Measurements from ENCODE around the gene MRAP2.

MRAP2 gene, protein sequence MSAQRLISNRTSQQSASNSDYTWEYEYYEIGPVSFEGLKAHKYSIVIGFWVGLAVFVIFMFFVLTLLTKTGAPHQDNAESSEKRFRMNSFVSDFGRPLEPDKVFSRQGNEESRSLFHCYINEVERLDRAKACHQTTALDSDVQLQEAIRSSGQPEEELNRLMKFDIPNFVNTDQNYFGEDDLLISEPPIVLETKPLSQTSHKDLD

DNA sequence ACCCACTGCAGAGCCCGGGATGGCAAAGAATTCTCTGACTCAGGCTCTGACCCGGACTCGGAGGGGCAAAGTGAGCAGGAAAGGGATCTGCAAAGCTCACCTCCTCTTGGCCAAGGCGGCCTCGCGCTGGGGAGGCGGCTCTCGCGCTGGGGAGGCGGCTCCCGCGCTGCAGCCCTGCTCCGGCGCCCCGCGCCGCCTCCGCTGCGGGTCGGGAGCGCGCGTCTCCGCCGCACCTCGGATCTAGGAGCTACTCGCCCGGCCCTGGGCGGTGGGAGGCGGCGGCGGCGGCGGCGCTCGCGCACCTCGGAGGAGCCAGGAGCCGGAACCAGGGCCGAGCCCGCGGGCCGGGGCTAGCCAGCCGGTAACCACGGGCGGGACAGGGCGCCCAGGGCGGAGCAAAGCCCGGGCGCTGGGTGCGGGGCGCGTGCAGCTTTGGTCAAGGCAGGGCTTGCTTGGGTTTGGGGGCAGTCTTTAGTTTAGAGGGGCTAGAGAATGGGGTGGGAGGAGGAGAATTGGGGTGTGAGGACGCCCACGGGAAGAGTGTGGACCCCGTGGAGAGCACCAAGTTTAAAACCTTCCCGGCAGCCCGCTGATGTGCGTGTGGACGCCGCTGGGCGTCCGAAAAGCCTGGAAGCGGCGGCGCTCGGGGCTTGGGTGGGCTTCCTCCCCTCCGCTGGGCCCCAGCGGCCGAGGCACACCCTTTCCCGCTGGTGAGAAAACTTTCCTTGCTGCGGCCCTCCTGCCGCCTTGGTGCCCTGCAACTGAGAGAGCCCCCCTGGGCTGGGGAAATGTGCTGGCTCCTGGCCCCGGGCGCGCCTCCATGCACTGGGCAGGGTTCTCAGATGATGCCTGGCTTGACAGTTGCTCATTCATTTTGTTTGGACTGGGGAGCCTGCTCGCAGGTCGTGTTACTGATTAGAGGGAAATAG is at the start of gene MRAP2:
TSS of gene MRAP2 (plus strand) at position 250 of the 929 bp plus-strand sequence. CDS start 21,547 bp downstream, outside the sequence.
- no peak for DNase-seq (ENCODE audit: low spot score)

DNA sequence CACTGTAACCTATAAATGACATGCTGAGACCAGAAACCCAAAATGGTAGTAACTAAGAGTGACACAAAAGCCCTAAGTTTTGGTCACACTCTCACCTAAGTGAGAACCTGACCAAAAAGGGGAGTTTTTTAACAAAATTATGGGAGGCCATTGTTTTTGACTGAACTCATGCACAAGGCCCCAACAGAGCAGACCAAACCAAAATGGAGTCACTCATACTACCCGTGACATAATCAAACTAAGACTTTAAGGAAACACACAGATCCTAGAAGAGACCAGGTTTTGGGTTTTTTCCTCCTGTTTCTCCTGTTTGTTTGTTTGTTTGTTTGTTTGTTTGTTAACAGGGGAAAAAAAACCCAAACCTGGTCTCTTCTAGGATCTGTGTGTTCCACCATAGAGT is 49.2 kb upstream of the MRAP2 start:
- no peak for DNase-seq (ENCODE audit: low spot score)

DNA sequence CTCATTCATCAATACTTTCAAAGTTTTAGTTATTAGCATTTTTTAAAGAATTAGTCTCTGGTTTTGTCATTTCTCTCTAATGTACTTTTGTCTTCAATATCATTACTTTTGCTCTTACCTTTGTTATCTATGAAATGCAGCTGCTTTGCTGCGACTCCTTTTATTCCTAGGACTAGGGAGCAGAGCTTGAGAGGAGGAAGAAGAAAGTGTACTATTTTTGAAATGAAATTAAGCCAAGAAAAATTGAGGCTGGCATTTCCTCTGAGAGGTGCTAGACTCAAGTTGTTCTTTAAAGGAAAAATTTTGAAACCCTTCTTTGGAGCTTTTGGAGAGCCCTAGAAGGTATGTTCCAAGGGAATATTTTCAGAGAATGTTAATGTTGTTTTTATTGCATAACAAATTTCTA is 48.3 kb upstream of the MRAP2 start:
- DNase-seq (ENCODE audit: low spot score): no peak

DNA sequence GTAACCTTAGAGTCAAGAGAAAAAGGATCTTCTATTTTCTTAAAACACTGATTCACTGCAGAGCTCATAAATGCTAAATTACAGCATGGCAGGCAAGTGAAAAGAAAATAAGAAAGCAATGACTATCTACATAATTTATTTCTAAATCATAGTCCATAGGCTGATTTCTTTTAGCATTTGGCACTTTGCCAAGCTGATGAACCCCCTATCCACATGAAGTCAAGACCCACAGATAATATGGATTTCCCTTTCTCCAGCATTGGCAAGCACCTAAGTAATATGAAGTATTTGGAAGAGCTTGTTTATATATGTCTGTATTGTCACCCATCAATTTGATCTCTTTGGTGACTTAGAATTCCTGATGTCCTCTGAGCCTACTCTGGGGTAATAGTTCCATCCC is 47.9 kb upstream of the MRAP2 start:
- DNase-seq (ENCODE audit: low spot score): no peak

DNA sequence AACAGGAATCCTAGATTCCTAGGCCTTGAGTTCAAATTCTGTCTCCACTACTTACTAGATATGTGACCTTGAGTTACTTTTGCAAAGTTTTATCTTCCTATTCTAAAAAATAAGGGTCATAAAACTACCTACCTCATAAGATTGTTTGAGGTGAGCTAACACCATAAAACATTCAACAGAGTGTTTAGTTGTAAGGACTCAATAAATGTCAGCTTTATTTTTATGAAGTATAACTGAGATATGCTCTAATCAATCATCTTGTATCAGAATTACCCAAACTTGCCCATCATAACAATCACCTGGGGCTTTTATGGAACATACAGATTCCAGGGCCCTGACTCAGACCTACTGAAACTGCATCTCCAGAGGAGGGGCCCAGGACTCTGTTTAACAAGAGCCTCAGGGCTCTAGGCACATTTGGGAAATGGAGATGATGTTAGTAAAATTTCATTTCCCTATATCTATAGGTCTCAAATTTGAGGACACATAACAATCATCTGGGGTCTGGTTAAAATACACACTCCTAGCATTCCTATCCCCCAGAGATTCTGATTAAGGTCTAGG is 35.5 kb upstream of the MRAP2 start:
- no peak for DNase-seq (ENCODE audit: low spot score)

DNA sequence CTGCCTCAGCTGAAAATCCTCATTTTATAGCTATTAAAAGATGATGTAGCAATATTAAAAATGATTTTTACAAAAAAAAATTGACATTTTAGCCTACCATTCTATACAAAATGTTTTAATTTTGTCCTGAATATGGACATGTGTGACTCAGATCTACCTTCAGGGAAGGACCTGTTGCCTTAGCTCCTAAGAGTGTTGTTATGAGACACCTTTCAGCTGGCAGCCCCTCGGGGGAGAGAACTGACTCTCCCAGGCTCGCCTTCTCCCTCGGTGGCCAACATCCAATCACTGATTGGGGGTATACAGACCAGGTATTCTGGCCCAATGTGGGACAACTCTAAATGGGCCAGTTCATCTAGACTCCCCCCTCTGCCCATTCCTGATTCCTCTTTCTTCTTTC is 32.5 kb upstream of the MRAP2 start:
- DNase-seq (ENCODE audit: low spot score): no peak

DNA sequence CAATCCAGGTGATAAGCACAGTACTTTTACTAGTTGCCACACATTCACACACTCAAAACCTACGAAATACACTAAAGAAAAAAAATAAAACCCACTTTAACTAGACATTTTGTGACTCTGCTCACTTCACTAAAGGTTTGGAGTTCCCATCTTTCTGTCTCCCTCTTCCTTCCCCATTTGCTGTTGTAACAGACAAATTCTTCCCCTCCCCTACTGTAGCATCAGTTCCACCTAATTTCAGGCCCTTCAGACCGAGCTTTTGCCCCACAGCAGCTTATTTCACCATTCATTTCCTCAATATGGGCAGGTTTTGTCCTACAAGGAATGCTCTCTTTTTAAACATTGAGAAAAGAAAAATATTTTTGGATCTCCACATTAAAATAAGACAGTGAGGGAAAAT is 31.3 kb upstream of the MRAP2 start:
- no peak for DNase-seq (ENCODE audit: low spot score)

DNA sequence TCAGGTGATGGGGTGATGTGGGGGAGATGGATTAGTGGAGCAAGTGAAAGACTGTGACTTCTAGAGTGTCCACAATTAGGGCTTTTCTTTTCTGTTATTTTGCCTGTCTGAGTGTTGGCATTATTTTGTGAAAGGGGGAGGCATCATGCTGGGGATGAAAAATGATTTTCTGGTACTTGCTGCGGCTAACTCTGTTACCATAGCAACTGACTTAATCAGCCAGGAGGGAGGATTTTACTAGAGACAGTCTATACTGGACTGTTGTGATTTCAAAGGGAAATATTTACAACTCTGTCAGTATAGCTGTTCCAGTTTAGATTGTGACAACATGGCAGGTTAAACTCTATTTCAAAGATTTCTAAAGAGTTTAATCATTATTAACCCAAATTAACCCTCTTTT is 30.4 kb upstream of the MRAP2 start:
- DNase-seq (ENCODE audit: low spot score): no peak

DNA sequence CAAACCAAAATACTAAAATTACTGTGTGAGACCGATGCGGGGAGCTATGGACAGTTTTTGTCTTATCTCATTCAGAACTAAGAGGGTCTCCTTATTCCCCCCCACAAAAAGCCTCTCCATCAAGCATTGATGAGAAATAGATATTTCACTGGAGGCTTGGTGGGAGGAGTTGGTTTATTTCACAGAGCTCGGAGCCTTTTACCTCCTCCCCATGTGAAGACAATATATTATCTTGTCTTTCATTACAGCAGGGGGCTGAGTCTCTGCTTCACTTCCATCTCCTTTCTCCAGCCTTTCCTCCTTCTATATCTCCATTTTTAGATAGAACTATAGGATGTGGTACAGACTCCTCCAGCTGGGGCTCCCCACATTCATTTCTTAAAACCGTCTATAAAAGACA is 29.9 kb upstream of the MRAP2 start:
- no peak for DNase-seq (ENCODE audit: low spot score)

DNA sequence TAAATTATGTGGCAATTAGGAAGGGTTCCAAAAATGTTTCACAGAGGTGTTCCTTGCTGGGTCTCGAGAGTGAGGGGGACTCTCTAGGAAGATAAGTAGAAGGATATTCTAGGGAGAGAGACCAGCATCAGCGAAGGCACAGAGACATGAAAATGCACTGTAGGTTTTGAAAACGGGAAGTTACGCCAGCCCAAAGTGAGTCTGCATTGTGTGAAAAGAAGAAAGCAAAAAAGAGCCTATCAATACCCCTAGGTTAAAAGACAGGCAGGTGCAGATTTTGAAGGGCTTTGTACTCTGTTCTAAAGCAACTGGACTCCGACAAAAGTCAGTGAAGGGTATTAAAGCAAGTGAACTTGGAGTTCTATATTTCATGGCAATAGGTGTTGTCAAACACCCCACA is 25.7 kb upstream of the MRAP2 start:
- DNase-seq (ENCODE audit: low spot score): no peak

DNA sequence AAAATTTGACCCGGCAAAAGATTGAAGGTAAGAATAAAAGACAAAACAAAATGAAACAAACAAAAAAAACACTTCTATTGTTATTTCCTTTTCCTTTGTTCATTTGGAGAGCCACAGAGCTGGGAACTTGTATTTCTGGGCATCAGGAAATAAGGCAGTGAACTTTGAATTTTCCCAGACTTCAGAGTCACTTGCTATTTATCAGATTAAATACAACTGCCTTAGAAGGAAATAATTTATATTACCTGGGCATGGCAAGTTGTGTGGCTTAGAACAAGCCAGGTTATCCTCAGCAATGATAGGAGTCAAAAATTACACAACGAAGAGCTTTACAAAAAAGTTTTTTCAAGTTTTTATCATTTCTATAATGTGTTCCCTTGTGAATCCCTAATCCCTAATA is 20.2 kb upstream of the MRAP2 start:
- DNase-seq (ENCODE audit: low spot score): no peak

DNA sequence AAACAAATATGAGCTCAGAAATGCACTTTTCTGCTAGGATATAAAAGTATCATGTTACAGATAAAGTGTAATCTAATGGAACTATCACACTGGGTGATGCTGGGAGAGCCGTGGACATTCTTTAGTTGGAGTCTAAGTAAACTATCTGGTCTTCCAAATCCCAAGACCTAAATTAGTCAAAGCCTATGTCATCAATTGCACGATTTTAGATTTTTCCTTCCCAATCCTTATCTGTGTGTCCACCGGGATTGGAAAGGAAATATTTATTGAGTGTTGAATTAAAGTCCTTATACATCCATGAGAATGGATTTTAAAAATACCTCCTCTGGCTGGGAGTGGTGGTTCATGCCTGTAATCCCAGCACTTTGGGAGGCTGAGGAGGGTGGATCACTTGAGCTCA is 19.6 kb upstream of the MRAP2 start:
- DNase-seq (ENCODE audit: low spot score): no peak

DNA sequence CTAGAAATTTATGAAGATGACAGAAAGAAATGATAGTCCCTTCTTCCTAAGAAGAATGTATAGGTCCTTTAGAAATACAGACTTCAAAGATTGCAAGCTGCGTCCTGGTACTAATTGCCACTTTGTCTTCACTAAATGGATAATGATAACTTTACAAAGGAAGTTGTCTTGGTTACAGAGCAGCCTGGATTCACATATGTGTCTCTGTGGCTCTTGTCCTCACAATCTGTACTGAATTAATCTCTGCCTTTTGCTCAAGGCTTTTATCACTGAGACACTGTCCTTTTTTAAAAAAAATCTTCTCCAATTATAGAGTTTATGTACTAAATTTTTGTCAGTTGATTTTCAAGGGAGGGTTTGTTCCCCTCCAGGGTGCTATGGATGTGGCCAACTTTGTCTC is 17.5 kb upstream of the MRAP2 start:
- no peak for DNase-seq (ENCODE audit: low spot score)

DNA sequence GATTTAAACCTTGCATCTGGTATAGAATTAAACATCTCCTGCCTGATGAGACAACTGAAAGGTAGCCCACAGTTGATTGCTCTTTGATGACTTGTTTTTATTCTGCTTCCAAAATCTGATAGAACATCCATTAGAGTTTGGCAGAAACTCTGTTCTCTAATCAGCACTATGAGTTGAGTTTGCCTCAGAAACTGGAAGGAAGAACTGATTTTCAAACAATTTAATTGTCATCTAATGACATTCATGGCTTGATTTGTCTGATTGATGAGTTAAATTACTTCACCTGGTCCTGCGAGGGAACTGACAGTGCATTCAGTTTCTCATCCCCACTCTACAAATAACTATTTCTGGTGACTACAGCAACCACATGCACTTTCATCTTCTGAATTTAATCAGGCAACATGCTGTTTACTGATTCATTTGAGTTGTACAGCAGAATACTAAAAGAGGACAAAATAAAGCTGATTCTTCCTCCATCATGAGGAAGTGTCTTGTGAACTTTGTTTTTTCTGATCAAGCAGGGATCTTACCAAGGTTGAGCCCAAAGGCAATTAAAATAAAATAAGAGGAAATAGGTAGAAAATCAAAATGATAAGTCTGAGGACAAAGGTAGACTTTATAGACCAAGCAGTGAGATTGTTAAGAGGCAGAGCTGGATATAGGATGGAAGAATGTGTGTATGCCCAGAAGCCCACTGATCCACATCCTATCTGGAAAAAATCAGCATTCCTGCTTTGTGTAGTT is 15.7 kb upstream of the MRAP2 start:
- DNase-seq (ENCODE audit: low spot score): peak; percentile 27

DNA sequence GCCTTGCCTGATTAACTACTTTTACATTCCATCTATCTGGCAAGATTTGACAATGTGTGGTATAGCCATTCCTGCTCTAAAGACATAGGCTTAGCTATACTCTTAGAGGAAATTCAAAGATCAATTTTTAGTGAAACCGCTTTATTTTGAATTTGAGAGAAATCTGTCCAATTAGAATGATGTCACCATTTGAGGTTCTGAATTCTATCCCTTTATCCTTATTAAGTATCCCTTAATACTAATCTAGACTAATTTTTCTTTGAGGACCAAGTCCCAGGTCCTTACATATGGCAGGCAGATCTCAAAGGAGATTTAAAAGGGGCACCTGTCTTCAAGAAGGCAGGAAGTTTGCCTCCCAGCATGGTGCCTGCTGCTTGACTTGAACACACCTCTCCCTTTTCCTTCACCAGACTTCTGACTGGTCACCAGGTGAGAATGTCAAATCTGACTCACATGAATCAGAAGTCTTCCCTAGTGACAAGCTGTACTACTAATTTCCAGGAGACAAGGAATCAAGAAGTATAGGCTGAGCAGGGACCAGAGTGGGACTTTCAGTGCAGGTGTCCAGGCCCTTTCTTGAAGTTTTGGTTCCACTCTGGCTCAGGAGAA is 15.0 kb upstream of the MRAP2 start:
- DNase-seq (ENCODE audit: low spot score): no peak

DNA sequence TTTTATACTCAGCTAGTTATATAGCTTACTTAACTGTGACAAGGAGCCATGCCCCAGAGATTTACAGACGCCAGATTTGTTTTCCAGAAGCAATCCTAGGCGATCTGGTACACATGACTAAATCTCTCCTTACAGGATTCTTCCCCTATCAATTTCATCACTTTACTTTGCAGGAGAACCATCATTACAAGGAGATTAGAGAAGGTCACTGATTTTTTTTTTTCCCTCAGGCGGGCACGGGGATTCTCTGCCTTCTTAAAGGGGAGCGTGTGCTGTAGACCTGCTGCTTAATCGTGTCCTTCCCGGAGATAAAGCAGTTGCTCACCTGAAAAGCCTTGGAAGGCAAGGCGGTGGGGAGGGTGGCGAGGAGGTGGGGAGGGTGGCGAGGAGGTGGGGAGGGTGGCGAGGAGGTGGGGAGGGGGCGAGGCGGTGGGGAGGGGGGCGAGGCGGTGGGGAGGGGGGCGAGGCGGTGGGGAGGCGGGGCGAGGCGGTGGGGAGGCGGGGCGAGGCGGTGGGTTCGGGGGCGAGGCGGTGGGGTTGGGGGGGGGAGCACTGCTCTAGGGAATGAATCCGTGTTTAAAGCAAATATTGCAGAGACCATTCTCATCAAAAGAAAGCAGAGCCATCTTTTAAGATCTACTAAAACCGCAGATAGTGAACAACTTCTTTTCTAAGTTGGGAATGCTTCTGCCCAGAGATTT is 14.3 kb upstream of the MRAP2 start:
- no peak for DNase-seq (ENCODE audit: low spot score)

DNA sequence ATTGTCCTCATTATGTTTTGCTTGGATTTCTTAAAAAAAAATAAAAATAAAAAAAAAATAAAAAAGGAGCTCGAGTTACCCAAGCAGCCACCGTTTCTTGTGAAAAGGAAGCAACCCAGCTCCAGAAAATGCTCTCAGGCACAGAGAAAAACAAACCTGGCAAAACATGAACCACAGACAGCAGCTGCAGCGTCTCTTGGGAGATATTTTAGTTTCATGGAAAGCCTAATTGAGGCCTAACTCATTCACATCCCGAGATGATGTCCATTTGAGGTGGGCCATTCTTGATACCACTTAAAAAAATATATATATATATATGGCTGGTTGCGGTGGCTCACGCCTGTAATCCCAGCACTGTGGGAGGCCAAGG is 13.7 kb upstream of the MRAP2 start:
- no peak for DNase-seq (ENCODE audit: low spot score)

DNA sequence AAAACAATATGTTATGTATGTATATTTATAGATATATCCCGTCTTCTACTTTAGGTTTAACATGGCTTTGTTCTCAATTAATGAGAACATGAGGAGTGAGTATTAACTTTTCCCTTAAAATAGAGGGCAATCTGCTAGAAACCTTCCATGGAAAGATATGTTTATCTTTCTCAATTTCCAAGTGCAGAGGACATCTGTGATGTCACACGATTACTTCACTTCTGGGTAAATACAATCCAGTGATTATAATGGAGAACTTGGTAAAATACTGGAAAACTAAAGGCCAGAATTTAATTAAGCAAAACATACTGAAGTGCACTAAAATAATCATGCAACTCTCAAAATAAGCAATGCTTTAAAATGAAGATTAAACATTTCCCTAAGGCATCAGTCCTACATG is 11.9 kb upstream of the MRAP2 start:
- no peak for DNase-seq (ENCODE audit: low spot score)

DNA sequence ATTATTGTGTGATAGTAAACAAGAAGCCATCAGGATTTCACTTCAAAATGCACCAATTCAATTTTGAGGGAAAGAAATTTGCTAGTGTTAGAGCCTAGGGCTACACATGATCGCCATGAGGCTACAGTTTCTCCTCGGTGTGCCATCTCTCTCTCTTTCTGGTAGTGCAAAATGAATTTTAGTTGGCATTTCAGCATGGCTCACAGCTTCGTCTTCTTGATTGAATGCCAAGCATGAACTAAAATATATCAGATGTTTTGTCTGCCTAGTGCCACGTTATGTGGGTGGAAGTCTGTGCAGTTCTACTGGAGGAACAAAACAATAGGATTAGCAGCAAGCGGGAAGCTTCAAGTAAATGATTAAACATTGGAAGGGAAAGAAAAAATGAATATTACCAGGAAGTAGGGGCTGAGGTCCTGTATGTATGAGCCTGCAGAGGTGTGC is 6.8 kb upstream of the MRAP2 start:
- DNase-seq (ENCODE audit: low spot score): no peak

DNA sequence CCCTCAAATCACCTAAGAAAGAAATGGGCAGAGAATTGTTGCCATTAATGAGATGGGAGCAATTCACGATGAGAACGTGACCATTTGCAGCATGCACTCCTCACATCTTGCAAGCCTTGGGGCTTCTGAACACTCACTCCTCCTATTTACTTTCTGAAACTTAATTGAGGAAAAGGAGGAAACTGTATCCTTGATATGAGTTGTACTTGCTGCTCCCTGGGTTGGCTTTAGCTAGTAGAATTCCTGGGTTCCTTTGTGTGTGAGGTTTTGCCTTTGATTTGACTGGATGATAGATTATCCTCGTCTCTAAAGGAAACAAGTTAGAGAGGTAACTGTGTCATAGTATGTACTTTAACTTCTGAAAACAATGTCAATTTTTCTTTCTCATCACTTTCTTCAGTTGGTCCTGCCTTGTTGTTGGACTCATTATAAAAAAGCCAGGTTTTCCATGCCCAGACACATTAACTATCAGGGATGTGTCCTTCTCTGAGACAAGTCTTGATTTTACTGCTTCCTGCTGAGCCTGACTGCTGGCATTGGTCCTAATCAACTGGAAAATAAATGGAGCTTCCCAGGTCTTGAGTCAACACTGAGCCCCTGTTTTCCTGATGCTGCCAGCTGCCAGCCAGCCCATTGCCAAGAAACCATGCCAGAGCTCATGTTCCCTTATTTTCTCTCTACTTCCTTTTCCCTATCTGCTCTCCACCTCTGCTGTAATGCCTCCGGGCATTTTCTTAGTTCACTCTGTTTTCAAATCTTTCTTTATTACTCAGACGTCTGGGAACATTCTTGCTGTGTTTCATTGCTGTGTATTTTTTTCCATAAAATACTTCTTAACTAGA is 6.0 kb upstream of the MRAP2 start:
- DNase-seq (ENCODE audit: low spot score): no peak

DNA sequence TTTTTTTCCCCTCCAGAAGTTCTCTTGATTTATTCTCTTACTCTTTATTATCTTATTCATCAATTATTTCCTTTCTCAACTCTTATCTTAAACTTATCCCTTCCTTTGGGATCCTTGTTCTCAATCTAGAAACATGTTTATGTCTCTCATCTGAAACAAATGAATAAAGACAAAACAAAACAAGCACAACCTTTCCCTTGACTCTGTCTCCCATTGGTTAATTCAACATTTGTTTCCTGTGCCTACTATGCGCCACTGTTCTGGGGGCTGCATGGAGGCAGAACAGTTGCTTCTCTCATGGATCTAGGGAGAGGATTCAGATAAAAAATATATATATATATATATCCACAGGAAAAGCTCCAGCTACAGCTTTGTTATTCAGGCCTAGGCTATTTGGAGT is 5.2 kb upstream of the MRAP2 start:
- no peak for DNase-seq (ENCODE audit: low spot score)
